Liver (tissue), 9 donors: Measurements from ENCODE around the gene KLHDC3. TPM values are rescaled to one million over a fixed set of nuclear protein-coding genes. Genes with fewer than 3 reads are reported as not detected.
A peak's percentile ranks its signal among the peaks of the same experiment; 100 is the strongest.

Source experiments
- DNase-seq: peaks from one replicate; pipeline ENCODE4 v3.0.0-alpha.2; 2017; ENCODE audit warnings: low spot score
- H3K27ac ChIP-seq, 2 donors: one replicate each; pipeline ENCODE4 v1.7.0; 2013; ENCODE audit warnings: inconsistent platforms in 2 of 2, low read length in 2 of 2, control low read depth in 1 of 2, low read depth in 1 of 2, mild to moderate bottlenecking in 1 of 2
- H3K27me3 ChIP-seq, 4 donors: one replicate each; pipeline versions ENCODE4 v1.6.1 to v1.7.0; 2013; ENCODE audit warnings: low read length in 3 of 4, inconsistent platforms in 1 of 4, mild to moderate bottlenecking in 1 of 4, moderate library complexity in 1 of 4; ENCODE audit not compliant: control insufficient read depth in 4 of 4, insufficient read depth in 4 of 4
- H3K36me3 ChIP-seq, 4 donors: one replicate each; pipeline versions ENCODE4 v1.6.1 to v1.7.0; 2013; ENCODE audit warnings: low read length in 3 of 4, mild to moderate bottlenecking in 3 of 4, low read depth in 1 of 4, moderate library complexity in 1 of 4; ENCODE audit not compliant: control insufficient read depth in 4 of 4, insufficient read depth in 3 of 4
- H3K4me1 ChIP-seq, 4 donors: one replicate each; pipeline versions ENCODE4 v1.6.1 to v1.7.0; 2013; ENCODE audit warnings: low read length in 3 of 4, mild to moderate bottlenecking in 3 of 4, moderate library complexity in 1 of 4; ENCODE audit not compliant: control insufficient read depth in 4 of 4, insufficient read depth in 4 of 4
- H3K4me3 ChIP-seq, 3 donors: one replicate each; pipeline versions ENCODE4 v1.6.1 to v1.7.0; 2013; ENCODE audit warnings: low read length in 3 of 3, control low read depth in 1 of 3, low read depth in 1 of 3, mild to moderate bottlenecking in 1 of 3
- H3K9ac ChIP-seq, 2 donors: one replicate each; pipeline ENCODE4 v1.7.0; 2013; ENCODE audit warnings: low read length in 2 of 2, mild to moderate bottlenecking in 2 of 2, moderate library complexity in 2 of 2, control low read depth in 1 of 2, low read depth in 1 of 2
- H3K9me3 ChIP-seq, 4 donors: one replicate each; pipeline versions ENCODE4 v1.6.1 to v1.7.0; 2013; ENCODE audit warnings: low read length in 3 of 4; ENCODE audit not compliant: control insufficient read depth in 4 of 4
- ATF3 ChIP-seq: IDR thresholded peaks from 2 replicates; pipeline ENCODE4 v1.6.1; 2016; ENCODE audit warnings: antibody characterized with exemption
- CTCF ChIP-seq: fragments of 150-350 bp; IDR thresholded peaks from 2 replicates; pipeline ENCODE4 v1.5.1; 2017; ENCODE audit warnings: improper control_type of control experiment, low read depth, low read length; ENCODE audit not compliant: missing input control
- FOXA1 ChIP-seq: IDR thresholded peaks from 2 replicates; pipeline ENCODE4 v1.6.1; 2016; ENCODE audit warnings: antibody characterized with exemption
- FOXA2 ChIP-seq: IDR thresholded peaks from 2 replicates; pipeline ENCODE4 v1.6.1; 2016; ENCODE audit warnings: antibody characterized with exemption
- RAD21 ChIP-seq, 2 donors: IDR thresholded peaks; 2 replicates each; pipeline ENCODE4 v1.6.1; 2016; ENCODE audit warnings: antibody characterized with exemption in 2 of 2, mild to moderate bottlenecking in 2 of 2
- WGBS: extraction: QIAGEN DNeasy Blood & Tissue Kit; methylation state at CpG from one replicate; pipeline ENCODE4 v1.1.7; 2013; 5-methylcytosine and 5-hydroxymethylcytosine counted together
- polyA plus RNA-seq, 2 donors: library from polyadenylated mRNA; stranded (reverse) in 1 of 2; unstranded in 1 of 2; fragments of 200-250 nt in 1 of 2; fragments of >200 nt in 1 of 2; fragmentation: Nextera tagmentation in 1 of 2; extraction: Ambion mirVana in 1 of 2; gene quantifications; one replicate each; pipeline versions ENCODE4 v1.2.1 to v1.2.3, GENCODE V29; 2013 to 2015
- total RNA-seq, 2 donors: library from RNA; depleted of rRNA; stranded (reverse); fragments of >200 nt; gene quantifications; one replicate each; pipeline ENCODE4 v1.2.3, GENCODE V29; 2014
- donor health status: healthy.
- donor health status: healthy.
- donor health status: healthy.
- donor health status: healthy.
- donor health status: healthy.

Gene KLHDC3
- total and polyA plus RNA-seq, 4 donors: 30.9 to 66.5 (median 50.6) TPM

- DNase-seq: no peak
- no peak overlapping the region for H3K9ac ChIP-seq
- no peaks in the 10 kb centered on the region for H3K27me3 ChIP-seq
- TF ChIP-seq CTCF (peak; percentile 6), ATF3 (no peak), RAD21 (IDR thresholded peaks at IDR 0.05) (peak; percentile 62 to 65), FOXA1 (no peak), FOXA2 (no peak)
- WGBS: 71% methylated on average over 6 of the region's 6 CpGs
- peaks cover 0 to 4% (median under 1%) of the 10 kb centered on the region in 4 donors for H3K4me1 ChIP-seq
- H3K4me3 ChIP-seq: no peak overlapping the region
- H3K9me3 ChIP-seq: no peaks in the 10 kb centered on the region
- H3K27ac ChIP-seq: no peak overlapping the region
- peaks cover 13 to 56% (median 53%) of the 10 kb centered on the region in 4 donors for H3K36me3 ChIP-seq
Measured at GRCh38 chr6:43070028-43070632, 56.1 kb downstream of the KLHDC3 start.

Other genes starting within 250 kb of the KLHDC3 start
- gene BICRAL, start 232.2 kb upstream of the KLHDC3 start, total RNA-seq: 1 to 10 TPM; 5.5 to 6.8 TPM
- gene BICRAL, start 232.2 kb upstream of the KLHDC3 start, polyA plus RNA-seq: 1 to 10 TPM; 1.7 to 2.3 TPM
- 10 to 100 TPM; 51.9 to 63.8 TPM for gene RPL7L1, start 134.6 kb upstream of the KLHDC3 start, total RNA-seq
- 10 to 100 TPM; 39.6 to 43.8 TPM for gene RPL7L1, start 134.6 kb upstream of the KLHDC3 start, polyA plus RNA-seq
- 1 to 10 TPM in 1 of 2 donors, not detected in 1; 1.1 TPM for gene PTCRA, start 98.2 kb upstream of the KLHDC3 start, total RNA-seq
- gene PTCRA, start 98.2 kb upstream of the KLHDC3 start, polyA plus RNA-seq: under 1 TPM in 1 of 2 donors, not detected in 1; 0.63 TPM
- 10 to 100 TPM; 17.2 to 18.0 TPM for gene CNPY3, start 84.8 kb upstream of the KLHDC3 start, total RNA-seq
- 10 to 100 TPM; 36.5 to 41.0 TPM for gene CNPY3, start 84.8 kb upstream of the KLHDC3 start, polyA plus RNA-seq
- gene GNMT, start 53.5 kb upstream of the KLHDC3 start, total RNA-seq: 100 to 1,000 TPM in 1 of 2 donors, 10 to 100 TPM in 1; 10.5 to 140 TPM
- 100 to 1,000 TPM; 119 to 163 TPM for gene GNMT, start 53.5 kb upstream of the KLHDC3 start, polyA plus RNA-seq
- 10 to 100 TPM; 15.1 to 20.7 TPM for gene PEX6, start 35.1 kb upstream of the KLHDC3 start, total RNA-seq
- gene PEX6, start 35.1 kb upstream of the KLHDC3 start, polyA plus RNA-seq: 10 to 100 TPM in 1 of 2 donors, 1 to 10 TPM in 1; 5.4 to 15.4 TPM
- 10 to 100 TPM; 12.9 to 13.9 TPM for gene PPP2R5D, start 29.7 kb upstream of the KLHDC3 start, total RNA-seq
- 10 to 100 TPM in 1 of 2 donors, 1 to 10 TPM in 1; 6.7 to 13.5 TPM for gene PPP2R5D, start 29.7 kb upstream of the KLHDC3 start, polyA plus RNA-seq
- gene MEA1, start 303 bp upstream of the KLHDC3 start, total RNA-seq: 10 to 100 TPM; 10.7 to 24.0 TPM
- gene MEA1, start 303 bp upstream of the KLHDC3 start, polyA plus RNA-seq: 10 to 100 TPM; 37.2 to 50.3 TPM
- 10 to 100 TPM; 23.4 to 33.4 TPM for gene RRP36, start 7.4 kb downstream of the KLHDC3 start, total RNA-seq
- 10 to 100 TPM; 26.0 to 26.4 TPM for gene RRP36, start 7.4 kb downstream of the KLHDC3 start, polyA plus RNA-seq
- 10 to 100 TPM; 10.3 to 10.4 TPM for gene CUL7, start 39.6 kb downstream of the KLHDC3 start, total RNA-seq
- gene CUL7, start 39.6 kb downstream of the KLHDC3 start, polyA plus RNA-seq: 1 to 10 TPM; 2.2 to 5.2 TPM
- 10 to 100 TPM; 19.6 to 23.8 TPM for gene MRPL2, start 45.2 kb downstream of the KLHDC3 start, total RNA-seq
- 10 to 100 TPM; 65.6 to 73.9 TPM for gene MRPL2, start 45.2 kb downstream of the KLHDC3 start, polyA plus RNA-seq
- 10 to 100 TPM; 33.2 to 97.0 TPM for gene KLC4, start 45.4 kb downstream of the KLHDC3 start, total RNA-seq
- 10 to 100 TPM; 44.4 to 47.4 TPM for gene KLC4, start 45.4 kb downstream of the KLHDC3 start, polyA plus RNA-seq
- gene PTK7, start 62.1 kb downstream of the KLHDC3 start, total RNA-seq: 10 to 100 TPM in 1 of 2 donors, 1 to 10 TPM in 1; 1.8 to 10.5 TPM
- gene PTK7, start 62.1 kb downstream of the KLHDC3 start, polyA plus RNA-seq: under 1 TPM; 0.67 to 0.76 TPM
- gene SRF, start 157.0 kb downstream of the KLHDC3 start, total RNA-seq: 10 to 100 TPM in 1 of 2 donors, 1 to 10 TPM in 1; 7.1 to 11.7 TPM
- gene SRF, start 157.0 kb downstream of the KLHDC3 start, polyA plus RNA-seq: 1 to 10 TPM; 2.0 to 7.1 TPM
- gene CUL9, start 167.9 kb downstream of the KLHDC3 start, total RNA-seq: 10 to 100 TPM in 1 of 2 donors, 1 to 10 TPM in 1; 7.5 to 21.8 TPM
- 1 to 10 TPM; 6.5 to 7.5 TPM for gene CUL9, start 167.9 kb downstream of the KLHDC3 start, polyA plus RNA-seq
- 10 to 100 TPM; 53.2 to 59.8 TPM for gene DNPH1, start 215.2 kb downstream of the KLHDC3 start, total RNA-seq
- 100 to 1,000 TPM; 147 to 195 TPM for gene DNPH1, start 215.2 kb downstream of the KLHDC3 start, polyA plus RNA-seq
- 1 to 10 TPM in 1 of 2 donors, under 1 TPM in 1; 0.14 to 1.2 TPM for gene TTBK1, start 229.2 kb downstream of the KLHDC3 start, total RNA-seq
- under 1 TPM; 0.18 to 0.70 TPM for gene TTBK1, start 229.2 kb downstream of the KLHDC3 start, polyA plus RNA-seq